ENCODE data around the gene DLD. TPM values are rescaled to one million over a fixed set of nuclear protein-coding genes. Genes with fewer than 3 reads are reported as not detected.

The DLD gene
- total and polyA plus RNA-seq, 2 donors, result 82.3 to 127 TPM

DNA sequence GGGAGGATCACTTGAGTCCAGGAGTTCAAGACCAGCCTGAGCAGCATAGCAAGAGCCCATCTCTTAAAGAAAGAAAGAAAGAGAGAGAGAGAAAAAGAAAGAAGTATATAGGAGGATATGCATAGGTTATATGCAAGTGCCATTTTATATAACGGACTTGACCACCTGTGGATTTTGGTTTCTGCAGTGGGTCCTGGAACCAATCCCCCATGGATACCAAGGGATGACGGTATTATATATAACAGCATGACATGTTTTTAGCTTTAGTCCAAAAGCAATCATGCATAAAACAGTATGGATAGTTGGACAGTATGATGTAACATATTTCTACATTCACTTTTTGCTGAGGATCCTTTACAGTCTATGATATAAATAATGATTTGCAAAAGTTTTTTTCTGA is 45.3 kb downstream of the DLD start:
- DNase-seq (ENCODE audit: extremely low spot score), result no peak
- 97% methylated on average over 2 of the region's 2 CpGs for WGBS
- no peaks in the 10 kb centered on the region for H3K4me1 ChIP-seq (ENCODE audit: insufficient read depth)
- peaks cover 2% of the 10 kb centered on the region for H3K36me3 ChIP-seq (ENCODE audit: insufficient read depth)
- H3K27ac ChIP-seq (ENCODE audit: low read depth), result no peak overlapping the region
- H3K4me3 ChIP-seq (ENCODE audit: low read depth, low read length), result no peak overlapping the region

DNA sequence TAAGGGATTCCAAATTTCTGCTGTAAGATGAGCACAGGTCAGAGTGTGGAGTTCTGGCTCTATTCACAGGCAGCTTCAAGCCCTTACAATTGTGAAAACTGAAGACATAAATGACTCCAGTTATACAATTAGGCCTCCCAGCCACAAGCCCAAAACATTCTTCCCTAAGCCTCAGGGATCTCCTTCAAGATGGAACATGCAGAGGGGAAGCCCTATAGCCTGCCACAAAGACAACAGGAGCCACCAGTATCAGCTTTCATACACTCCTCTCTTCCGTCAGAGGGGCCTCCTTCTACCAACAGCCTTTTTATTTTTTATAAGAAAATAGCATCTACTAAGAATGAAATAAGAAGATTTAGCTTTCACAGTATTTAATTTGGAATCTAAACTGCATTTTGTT is 46.5 kb downstream of the DLD start:
- 77% methylated on average over 1 of the region's 1 CpG for WGBS
- no peaks in the 10 kb centered on the region for H3K4me1 ChIP-seq (ENCODE audit: insufficient read depth)
- no peak for DNase-seq (ENCODE audit: extremely low spot score)
- peaks cover 2% of the 10 kb centered on the region for H3K36me3 ChIP-seq (ENCODE audit: insufficient read depth)
- H3K4me3 ChIP-seq (ENCODE audit: low read depth, low read length), result no peak overlapping the region
- H3K27ac ChIP-seq (ENCODE audit: low read depth), result no peak overlapping the region

DNA sequence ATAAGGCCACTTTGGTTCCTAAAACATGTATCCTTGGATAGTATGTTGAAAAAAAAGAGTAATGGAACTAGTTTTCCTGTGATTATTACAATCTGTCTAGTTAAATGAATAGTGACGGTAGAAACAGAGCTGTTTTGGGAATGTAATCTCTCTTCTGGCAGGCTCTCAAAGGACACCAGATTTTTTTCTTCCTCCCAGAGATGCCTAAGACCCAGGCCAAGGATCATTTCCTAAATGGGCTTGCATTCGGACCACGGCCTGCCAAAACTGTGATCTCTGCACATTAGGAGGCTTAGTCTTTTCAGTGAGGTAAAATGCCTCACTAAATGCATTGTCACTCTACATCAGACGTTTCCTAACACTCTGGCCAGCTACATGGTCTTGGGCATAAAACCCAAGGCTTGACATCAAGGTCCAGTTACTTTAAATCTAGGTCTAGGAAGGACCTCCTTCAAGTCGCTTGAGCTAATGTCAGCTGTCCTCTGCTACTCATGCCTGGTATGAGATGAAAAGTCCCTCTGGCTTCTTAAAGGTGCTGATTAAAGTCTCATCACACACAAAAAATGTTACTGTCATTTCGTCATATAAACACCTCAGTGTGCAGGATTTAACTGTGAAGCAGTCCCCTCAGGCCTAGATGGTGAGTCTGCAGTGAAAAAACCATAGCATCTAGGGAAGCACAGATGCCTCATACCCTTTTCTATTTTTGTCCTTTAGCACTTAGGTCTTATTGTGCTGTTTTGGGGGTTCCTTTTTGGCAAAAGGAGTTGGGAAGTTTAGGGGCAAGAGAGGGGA is 47.7 kb downstream of the DLD start:
- no peaks in the 10 kb centered on the region for H3K4me1 ChIP-seq (ENCODE audit: insufficient read depth)
- no peak for DNase-seq (ENCODE audit: extremely low spot score)
- no peaks in the 10 kb centered on the region for H3K36me3 ChIP-seq (ENCODE audit: insufficient read depth)
- peak overlapping the region; percentile 35 for H3K27ac ChIP-seq (ENCODE audit: low read depth)
- 24% methylated on average over 6 of the region's 6 CpGs for WGBS
- no peak overlapping the region for H3K4me3 ChIP-seq (ENCODE audit: low read depth, low read length)

DNA sequence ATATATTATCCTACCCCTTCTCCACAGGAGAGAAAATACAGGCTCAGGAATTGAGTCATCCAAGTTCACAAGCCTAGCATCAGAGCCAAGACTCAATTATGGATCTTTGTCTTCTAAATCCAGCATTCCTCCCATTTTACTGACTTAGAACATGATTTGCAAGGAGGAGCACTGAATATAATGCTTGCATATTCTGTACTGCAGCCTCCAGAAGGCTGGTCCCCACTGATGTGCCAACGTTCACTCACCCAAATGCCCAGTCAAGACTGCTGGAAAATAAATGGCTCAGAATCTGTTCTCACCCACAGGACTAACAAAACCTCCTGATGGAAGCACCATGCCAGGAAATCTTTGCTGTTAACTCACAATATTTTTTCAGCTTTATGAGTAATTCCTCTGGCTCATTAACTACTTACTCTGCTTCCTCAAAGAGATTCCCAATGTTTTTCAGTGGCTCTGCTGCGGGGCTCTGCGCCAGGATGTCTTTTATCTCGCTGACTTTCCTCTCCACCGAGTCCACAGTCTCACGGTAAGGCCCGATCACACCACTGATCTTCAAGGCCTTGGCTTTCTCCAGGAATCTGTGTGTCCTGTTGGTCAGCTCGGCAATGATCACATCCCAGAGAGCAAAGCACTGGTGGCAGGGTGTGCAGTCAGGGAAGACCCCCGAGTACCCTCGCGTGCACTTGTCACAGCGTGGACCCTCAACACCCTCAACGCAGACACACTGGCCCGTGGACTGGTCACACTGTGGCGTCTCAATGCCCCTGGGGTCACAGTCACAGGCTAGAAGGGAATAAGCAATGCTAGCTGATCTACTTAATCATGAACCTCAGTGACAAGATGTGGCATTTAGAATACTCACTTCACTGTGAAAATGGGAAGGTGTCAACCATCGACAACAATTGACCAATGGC is 48.8 kb downstream of the DLD start:
- no peaks in the 10 kb centered on the region for H3K36me3 ChIP-seq (ENCODE audit: insufficient read depth)
- no peak overlapping the region for H3K27ac ChIP-seq (ENCODE audit: low read depth)
- 56% methylated on average over 16 of the region's 16 CpGs for WGBS
- no peak overlapping the region for H3K4me3 ChIP-seq (ENCODE audit: low read depth, low read length)
- DNase-seq (ENCODE audit: extremely low spot score), result no peak
- H3K4me1 ChIP-seq (ENCODE audit: insufficient read depth), result no peaks in the 10 kb centered on the region

DNA sequence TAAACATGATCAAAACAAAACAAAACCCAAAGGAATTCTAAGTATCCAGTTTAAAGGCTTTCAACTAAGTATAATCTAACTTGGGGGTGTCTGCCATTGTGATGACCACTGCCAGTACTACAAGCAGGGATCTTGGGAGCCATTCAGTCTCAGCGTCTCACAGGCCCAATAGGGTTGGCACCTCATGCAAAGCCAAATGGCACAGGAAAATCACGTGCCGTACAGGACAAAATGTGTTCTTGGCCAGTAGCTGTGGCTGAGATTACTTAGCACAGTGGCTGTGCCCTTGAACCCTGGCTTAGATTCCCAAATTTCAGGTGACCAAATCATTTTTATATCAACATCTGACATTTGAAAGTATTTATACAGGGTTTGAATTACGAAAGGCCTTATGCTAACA is 50.0 kb downstream of the DLD start:
- WGBS, result 90% methylated on average over 4 of the region's 4 CpGs
- Histone ChIP-seq H3K27ac (ENCODE audit: low read depth) (no peak overlapping the region), H3K4me1 (ENCODE audit: insufficient read depth) (no peaks in the 10 kb centered on the region), H3K36me3 (ENCODE audit: insufficient read depth) (no peaks in the 10 kb centered on the region), H3K4me3 (ENCODE audit: low read depth, low read length) (no peak overlapping the region)
- DNase-seq (ENCODE audit: extremely low spot score), result no peak

DNA sequence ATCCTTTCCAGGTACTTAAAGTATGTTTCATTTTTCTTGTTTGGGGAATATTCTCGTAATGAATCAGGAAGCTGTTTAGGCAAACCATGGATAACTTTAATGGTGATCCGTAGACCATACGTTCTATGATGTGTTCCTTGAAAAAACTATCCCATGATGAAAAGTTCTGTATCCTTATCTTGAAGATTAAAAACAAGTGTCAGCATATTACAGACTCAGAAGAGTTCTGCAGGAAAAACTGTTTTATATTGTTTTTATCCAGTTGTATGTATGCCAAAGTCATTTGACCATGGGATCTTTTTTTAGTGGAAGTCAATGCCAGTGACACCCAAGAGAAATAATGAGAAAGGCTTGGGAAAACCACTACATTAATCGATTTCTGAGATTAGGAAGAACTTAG is 52.0 kb downstream of the DLD start:
- Histone ChIP-seq H3K36me3 (ENCODE audit: insufficient read depth) (no peaks in the 10 kb centered on the region), H3K4me3 (ENCODE audit: low read depth, low read length) (no peak overlapping the region), H3K4me1 (ENCODE audit: insufficient read depth) (no peaks in the 10 kb centered on the region), H3K27ac (ENCODE audit: low read depth) (no peak overlapping the region)
- no peak for DNase-seq (ENCODE audit: extremely low spot score)
- WGBS, result 92% methylated on average over 4 of the region's 4 CpGs

DNA sequence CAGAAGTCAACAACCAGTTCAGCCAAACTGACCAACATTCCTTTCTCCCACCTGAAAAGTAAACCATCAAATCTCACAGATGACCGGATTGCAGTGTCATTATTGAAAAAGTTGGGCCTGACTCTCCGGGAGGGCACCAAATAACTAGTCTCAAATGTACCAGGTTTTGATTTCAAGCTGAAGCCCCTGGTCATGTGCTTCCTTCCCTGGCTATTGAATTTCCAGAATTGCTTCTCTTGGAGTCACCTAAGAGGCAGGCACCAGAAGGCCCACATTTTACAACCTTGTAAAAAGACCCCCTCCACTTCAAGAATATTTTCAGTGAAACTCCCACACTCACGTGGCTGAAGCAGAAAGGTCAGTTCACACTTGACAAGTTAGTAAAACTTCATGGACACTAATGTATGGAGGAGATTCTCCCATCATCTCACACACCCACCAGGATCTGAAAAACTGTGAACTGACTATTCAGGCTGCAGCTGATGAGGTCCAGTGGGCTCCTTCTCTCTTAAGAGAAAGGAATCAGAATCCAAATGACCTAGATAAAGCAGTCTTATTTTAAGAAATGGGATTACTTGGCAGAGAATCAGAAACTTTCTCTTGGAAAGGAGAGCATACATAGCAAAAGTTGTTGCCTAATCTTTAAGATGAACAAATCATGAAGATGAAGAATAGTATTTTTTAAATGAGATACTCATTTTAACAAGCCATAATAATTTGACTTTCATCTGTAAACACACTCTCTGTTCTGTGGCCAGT is 53.6 kb downstream of the DLD start:
- Histone ChIP-seq H3K4me1 (ENCODE audit: insufficient read depth) (no peaks in the 10 kb centered on the region), H3K27ac (ENCODE audit: low read depth) (no peak overlapping the region), H3K36me3 (ENCODE audit: insufficient read depth) (no peaks in the 10 kb centered on the region), H3K4me3 (ENCODE audit: low read depth, low read length) (no peak overlapping the region)
- no peak for DNase-seq (ENCODE audit: extremely low spot score)
- WGBS, result 74% methylated on average over 3 of the region's 3 CpGs

DNA sequence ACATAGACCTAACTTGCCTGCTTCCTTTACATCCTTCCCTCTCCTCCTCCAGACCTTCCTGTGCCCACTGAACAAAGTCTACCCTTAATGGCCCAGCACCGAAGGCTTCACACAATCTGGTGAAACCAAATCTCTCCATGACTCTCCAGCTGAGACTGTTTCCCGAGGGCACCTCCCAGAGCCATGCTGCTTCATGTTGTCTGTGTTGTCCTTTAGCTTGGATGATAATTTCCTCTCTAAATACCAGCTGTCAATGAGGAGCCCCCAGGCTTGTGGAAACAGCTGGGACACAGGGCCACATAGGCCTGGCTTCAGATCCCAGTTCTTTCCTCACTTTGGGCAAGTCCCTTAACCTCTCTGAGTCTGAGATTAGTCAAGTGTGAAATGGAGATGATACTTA is 54.3 kb downstream of the DLD start:
- DNase-seq (ENCODE audit: extremely low spot score), result no peak
- no peaks in the 10 kb centered on the region for H3K36me3 ChIP-seq (ENCODE audit: insufficient read depth)
- WGBS, result 86% methylated on average over 2 of the region's 2 CpGs
- no peaks in the 10 kb centered on the region for H3K4me1 ChIP-seq (ENCODE audit: insufficient read depth)
- no peak overlapping the region for H3K27ac ChIP-seq (ENCODE audit: low read depth)
- no peak overlapping the region for H3K4me3 ChIP-seq (ENCODE audit: low read depth, low read length)

DNA sequence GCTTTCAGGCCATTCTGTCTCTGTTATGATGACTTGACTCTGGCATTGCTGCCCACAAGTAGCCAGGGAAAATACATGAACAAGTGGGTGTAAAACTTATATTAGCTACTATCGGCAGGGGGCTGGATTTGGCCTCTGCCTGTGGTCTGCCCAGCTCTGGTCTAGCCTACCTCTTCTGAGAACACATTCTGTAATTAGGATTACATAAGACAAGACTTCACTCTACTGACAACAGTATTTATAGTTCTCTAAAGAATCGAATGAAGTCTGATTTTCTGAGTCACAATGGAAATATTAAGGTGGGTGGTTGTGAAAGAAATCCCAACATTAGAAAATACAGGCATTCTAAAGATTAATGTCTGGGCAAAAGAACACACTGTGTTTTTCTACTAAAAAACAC is 55.5 kb downstream of the DLD start:
- no peak for DNase-seq (ENCODE audit: extremely low spot score)
- no peak overlapping the region for H3K27ac ChIP-seq (ENCODE audit: low read depth)
- H3K36me3 ChIP-seq (ENCODE audit: insufficient read depth), result no peaks in the 10 kb centered on the region
- no peaks in the 10 kb centered on the region for H3K4me1 ChIP-seq (ENCODE audit: insufficient read depth)
- no peak overlapping the region for H3K4me3 ChIP-seq (ENCODE audit: low read depth, low read length)
- WGBS, result 69% methylated on average over 2 of the region's 2 CpGs

DNA sequence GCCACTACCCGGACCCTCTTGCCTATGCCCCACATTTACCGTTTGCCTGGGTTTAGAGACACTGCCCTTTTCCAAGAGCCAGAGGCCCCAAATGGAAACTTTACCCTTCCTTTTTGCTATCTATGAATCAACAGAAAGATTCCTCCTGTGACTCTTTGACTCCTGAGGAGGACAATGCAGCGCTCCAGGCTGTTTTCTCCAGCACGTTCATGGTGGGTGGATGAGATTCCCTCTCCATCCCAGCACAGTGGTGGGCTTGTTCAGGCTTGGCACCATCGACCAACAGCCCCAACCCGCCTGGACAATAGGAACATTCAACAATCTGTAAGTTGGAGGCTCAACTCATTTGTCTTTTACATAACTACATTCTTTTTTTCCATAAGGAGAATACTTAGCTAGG is 55.9 kb downstream of the DLD start:
- no peaks in the 10 kb centered on the region for H3K4me1 ChIP-seq (ENCODE audit: insufficient read depth)
- no peak overlapping the region for H3K4me3 ChIP-seq (ENCODE audit: low read depth, low read length)
- no peaks in the 10 kb centered on the region for H3K36me3 ChIP-seq (ENCODE audit: insufficient read depth)
- H3K27ac ChIP-seq (ENCODE audit: low read depth), result no peak overlapping the region
- no peak for DNase-seq (ENCODE audit: extremely low spot score)
- 86% methylated on average over 6 of the region's 6 CpGs for WGBS

DNA sequence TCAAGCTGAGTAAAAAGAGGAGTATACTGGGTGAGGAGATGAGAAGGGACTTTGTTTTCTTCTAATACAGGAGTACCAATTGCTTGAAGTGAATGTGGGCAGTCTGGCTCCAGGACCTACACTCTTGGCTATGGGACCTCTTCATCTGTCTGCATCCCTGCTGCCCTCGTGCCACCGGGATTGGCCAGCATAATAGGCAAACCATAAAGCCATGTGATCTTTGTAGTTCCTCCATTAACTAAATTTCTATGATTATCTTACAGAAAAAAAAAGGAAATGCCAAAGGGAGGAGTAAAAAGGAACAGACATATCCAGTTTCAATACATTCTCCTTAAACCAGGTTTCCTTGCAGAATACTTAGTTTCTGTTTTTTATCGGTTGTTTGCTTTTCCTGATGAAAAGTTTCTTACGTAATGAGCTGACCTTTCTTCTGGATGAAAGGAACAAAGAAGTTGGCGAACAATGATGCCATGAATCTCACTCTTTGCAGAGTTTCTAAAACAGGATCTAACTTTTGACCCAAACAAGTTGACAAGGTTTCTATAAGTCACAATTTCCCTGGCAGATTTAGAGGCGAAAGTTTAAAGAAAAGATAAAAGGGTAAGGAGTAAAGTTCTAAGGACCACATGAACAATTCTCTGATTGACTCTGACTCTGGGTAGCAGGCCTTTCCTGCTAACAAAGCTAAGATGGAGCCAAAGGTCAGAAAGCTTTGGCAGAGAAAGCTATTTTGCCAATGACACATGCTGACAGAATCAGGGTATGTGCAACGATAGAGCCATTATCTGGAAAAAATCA is 57.9 kb downstream of the DLD start:
- no peaks in the 10 kb centered on the region for H3K4me1 ChIP-seq (ENCODE audit: insufficient read depth)
- WGBS, result 71% methylated on average over 7 of the region's 7 CpGs

DNA sequence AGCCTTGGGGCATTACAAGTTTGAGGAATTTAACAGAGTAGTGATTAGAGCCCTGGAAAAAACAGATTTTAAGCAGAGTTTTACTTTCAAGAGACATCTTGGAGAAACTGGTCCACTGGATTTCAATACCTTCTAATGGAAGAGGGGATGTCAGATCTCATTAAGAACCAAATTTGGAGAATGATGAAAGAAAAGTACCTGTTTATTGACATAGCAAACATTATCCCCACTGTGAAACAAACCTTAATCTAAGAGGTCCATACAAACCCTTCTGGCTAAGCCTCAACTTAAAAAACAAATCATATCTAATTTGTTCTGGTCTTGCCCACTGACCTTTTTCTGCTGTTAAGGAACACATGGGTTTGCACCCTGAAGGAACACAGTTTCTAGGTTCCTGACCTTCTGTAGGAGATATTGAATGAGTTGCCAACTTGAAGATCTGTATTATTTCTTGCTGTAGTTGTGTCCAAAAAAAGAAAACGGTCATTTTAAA is 58.5 kb downstream of the DLD start:
- no peak for DNase-seq (ENCODE audit: extremely low spot score)
- Histone ChIP-seq H3K4me1 (ENCODE audit: insufficient read depth) (no peaks in the 10 kb centered on the region), H3K4me3 (ENCODE audit: low read depth, low read length) (no peak overlapping the region), H3K27ac (ENCODE audit: low read depth) (no peak overlapping the region), H3K36me3 (ENCODE audit: insufficient read depth) (peaks cover 2% of the 10 kb centered on the region)
- 67% methylated on average over 1 of the region's 1 CpG for WGBS

More for the DNA sequence above, 57.9 kb downstream of the DLD start:
- H3K27ac ChIP-seq (ENCODE audit: low read depth), result no peak overlapping the region
- no peak for DNase-seq (ENCODE audit: extremely low spot score)
- H3K36me3 ChIP-seq (ENCODE audit: insufficient read depth), result peaks cover 2% of the 10 kb centered on the region
- no peak overlapping the region for H3K4me3 ChIP-seq (ENCODE audit: low read depth, low read length)

Measured in urinary bladder (tissue), 4 donors.